HG02678 (cell line): ENCODE data around the gene DERA.
A peak's percentile ranks its signal among the peaks of the same experiment; 100 is the strongest.
"Not testable (repeated sequence)": the region's sequence is repeated elsewhere in the genome, so short reads cannot be mapped to it uniquely, and the experiment has no call there.

Experiments
- ATAC-seq: cut with Tn5 transposase; IDR thresholded peaks from one replicate; pipeline ENCODE4 v1.9.1; 2021; ENCODE audit warnings: mild to moderate bottlenecking, moderate library complexity; ENCODE audit not compliant: unreplicated experiment

Gene DERA

GRCh38 chr12:16057351-16057751 lies 146.2 kb downstream of the DERA start:
- not testable (repeated sequence) for ATAC-seq

GRCh38 chr12:16062611-16063010 lies 151.5 kb downstream of the DERA start:
- ATAC-seq, result no peak

GRCh38 chr12:16063726-16064125 lies 152.6 kb downstream of the DERA start:
- no peak for ATAC-seq

GRCh38 chr12:16070113-16070512 lies 159.0 kb downstream of the DERA start:
- no peak for ATAC-seq

GRCh38 chr12:16072678-16073077 lies 161.5 kb downstream of the DERA start:
- ATAC-seq, result no peak

GRCh38 chr12:16074894-16075293 lies 163.8 kb downstream of the DERA start:
- ATAC-seq, result no peak

GRCh38 chr12:16075887-16076286 lies 164.8 kb downstream of the DERA start:
- no peak for ATAC-seq

- ATAC-seq, result peak; percentile 78
Measured at GRCh38 chr12:16076557-16076956, 165.4 kb downstream of the DERA start.

- ATAC-seq, result peak; percentile 34
Measured at GRCh38 chr12:16076970-16077522, 165.9 kb downstream of the DERA start.

GRCh38 chr12:16086462-16086861 lies 175.3 kb downstream of the DERA start:
- no peak for ATAC-seq

GRCh38 chr12:16086942-16087341 lies 175.8 kb downstream of the DERA start:
- ATAC-seq, result no peak
